ENCODE measurements around the gene LMOD1. TPM values are rescaled to one million over a fixed set of nuclear protein-coding genes. Genes with fewer than 3 reads are reported as not detected.
A peak's percentile ranks its signal among the peaks of the same experiment; 100 is the strongest.

The LMOD1 gene
- total RNA-seq, 2 donors from 2014 or later, result 112 to 190 TPM

DNA sequence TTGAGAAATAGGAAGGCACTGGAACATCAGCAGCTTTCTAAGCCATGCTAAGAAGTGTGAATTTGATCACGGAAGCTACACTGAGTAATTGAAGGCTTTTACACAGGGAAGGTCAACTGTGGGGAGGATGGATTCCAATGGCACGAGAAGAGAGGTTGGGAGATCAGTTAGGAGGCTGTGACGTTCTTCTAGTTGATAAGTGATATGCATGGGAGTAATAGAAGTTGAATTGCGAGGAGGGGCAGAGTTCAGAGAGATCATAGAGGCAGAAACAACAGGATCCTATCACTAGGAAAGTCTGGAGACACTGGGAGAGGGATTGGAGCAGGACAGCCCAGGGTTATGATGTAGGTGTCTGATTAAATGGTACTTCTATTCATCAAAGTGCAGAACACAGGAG is 16.2 kb downstream of the LMOD1 start:
- no peaks in the 10 kb centered on the region for H3K27me3 ChIP-seq (replicated peaks; ENCODE audit: insufficient read depth)

DNA sequence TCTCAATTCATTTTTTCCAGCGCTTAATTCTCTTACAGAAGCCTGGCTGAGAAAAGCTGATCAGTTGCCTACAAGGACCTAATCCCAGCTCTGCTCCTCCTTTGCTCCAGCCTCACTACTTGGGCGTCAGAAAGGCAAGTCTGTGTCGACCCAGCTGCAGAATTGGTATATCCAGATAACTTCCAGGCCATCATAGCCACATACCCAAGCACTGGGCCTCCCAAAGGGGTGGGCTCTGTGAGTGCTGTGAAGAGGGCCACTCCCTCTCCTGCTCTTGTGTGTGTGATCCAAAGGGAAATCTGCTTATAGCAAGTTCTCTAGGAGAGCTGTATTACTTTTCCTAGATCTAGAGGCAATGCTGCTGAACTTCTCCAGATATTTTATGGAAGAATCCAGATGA is 18.1 kb downstream of the LMOD1 start:
- Histone ChIP-seq H3K36me3 (no peaks in the 10 kb centered on the region), H3K27me3 (replicated peaks; ENCODE audit: insufficient read depth) (no peaks in the 10 kb centered on the region), H3K9me3 (no peaks in the 10 kb centered on the region), H3K4me1 (replicated peaks) (no peaks in the 10 kb centered on the region), H3K27ac (no peak overlapping the region), H3K4me3 (no peak overlapping the region)
- TF ChIP-seq POLR2AphosphoS5 (IDR thresholded peaks at IDR 0.05) (no peak), POLR2A (IDR thresholded peaks at IDR 0.05) (no peak)
- TF ChIP-seq, protein P1, sequence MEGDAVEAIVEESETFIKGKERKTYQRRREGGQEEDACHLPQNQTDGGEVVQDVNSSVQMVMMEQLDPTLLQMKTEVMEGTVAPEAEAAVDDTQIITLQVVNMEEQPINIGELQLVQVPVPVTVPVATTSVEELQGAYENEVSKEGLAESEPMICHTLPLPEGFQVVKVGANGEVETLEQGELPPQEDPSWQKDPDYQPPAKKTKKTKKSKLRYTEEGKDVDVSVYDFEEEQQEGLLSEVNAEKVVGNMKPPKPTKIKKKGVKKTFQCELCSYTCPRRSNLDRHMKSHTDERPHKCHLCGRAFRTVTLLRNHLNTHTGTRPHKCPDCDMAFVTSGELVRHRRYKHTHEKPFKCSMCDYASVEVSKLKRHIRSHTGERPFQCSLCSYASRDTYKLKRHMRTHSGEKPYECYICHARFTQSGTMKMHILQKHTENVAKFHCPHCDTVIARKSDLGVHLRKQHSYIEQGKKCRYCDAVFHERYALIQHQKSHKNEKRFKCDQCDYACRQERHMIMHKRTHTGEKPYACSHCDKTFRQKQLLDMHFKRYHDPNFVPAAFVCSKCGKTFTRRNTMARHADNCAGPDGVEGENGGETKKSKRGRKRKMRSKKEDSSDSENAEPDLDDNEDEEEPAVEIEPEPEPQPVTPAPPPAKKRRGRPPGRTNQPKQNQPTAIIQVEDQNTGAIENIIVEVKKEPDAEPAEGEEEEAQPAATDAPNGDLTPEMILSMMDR (IDR thresholded peaks at IDR 0.05), result no peak
- DNase-seq (ENCODE audit: low spot score), result no peak
- intact Hi-C loops (cut with DNase I), result no loop called here
- WGBS, result 87% methylated on average over 3 of the region's 3 CpGs

More for the DNA sequence above, 16.2 kb downstream of the LMOD1 start:
- TF ChIP-seq POLR2A (IDR thresholded peaks at IDR 0.05) (no peak), POLR2AphosphoS5 (IDR thresholded peaks at IDR 0.05) (no peak)
- TF ChIP-seq, protein P1 (IDR thresholded peaks at IDR 0.05), result no peak
- Histone ChIP-seq H3K36me3 (no peaks in the 10 kb centered on the region), H3K4me3 (no peak overlapping the region), H3K27ac (no peak overlapping the region), H3K9me3 (no peaks in the 10 kb centered on the region), H3K4me1 (replicated peaks) (no peaks in the 10 kb centered on the region)
- intact Hi-C loops (cut with DNase I), result no loop called here
- 66% methylated on average over 4 of the region's 4 CpGs for WGBS
- no peak for DNase-seq (ENCODE audit: low spot score)

DNA sequence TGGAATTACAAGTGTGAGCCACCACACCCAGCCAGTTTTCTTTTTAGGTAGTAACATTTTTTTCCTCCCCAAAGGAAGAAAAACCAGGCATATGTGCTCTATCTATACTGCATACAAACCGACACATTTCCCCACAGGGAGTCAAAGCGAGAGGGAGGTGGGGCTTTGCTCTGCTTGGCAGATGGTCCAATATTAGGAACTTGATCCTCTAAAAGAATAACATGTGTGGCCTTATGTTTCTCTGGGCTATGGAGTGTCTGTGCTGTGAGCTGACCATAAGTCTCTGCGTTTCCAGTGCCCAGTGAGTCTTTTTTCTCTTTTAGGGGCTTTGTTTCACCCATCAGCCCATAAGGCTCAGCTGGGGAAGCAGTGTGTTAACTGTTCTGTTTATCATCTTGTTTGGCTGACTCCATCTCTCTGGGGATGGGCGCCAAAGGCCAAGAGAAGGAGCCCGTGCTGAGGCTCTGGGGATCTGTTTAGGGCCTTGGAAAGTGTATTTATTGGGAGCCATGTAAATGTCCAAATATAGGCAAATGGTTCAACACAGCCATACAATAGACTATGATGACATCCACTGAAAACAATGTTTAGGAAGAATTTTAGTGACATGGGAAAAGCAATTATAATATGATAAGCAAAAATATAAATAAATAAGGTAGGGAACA is 20.2 kb downstream of the LMOD1 start:
- intact Hi-C loops (cut with DNase I), result no loop called here
- H3K27me3 ChIP-seq (replicated peaks; ENCODE audit: insufficient read depth), result no peaks in the 10 kb centered on the region
- H3K36me3 ChIP-seq, result no peaks in the 10 kb centered on the region
- DNase-seq (ENCODE audit: low spot score), result no peak
- TF ChIP-seq POLR2A (IDR thresholded peaks at IDR 0.05) (no peak), POLR2AphosphoS5 (IDR thresholded peaks at IDR 0.05) (no peak)
- TF ChIP-seq, protein P1 (IDR thresholded peaks at IDR 0.05), result no peak
- no peaks in the 10 kb centered on the region for H3K9me3 ChIP-seq
- 69% methylated on average over 5 of the region's 5 CpGs for WGBS
- peak overlapping the region in 1 of 2 donors; percentile 7 for H3K27ac ChIP-seq
- H3K4me3 ChIP-seq, result no peak overlapping the region
- H3K4me1 ChIP-seq (replicated peaks), result no peaks in the 10 kb centered on the region

DNA sequence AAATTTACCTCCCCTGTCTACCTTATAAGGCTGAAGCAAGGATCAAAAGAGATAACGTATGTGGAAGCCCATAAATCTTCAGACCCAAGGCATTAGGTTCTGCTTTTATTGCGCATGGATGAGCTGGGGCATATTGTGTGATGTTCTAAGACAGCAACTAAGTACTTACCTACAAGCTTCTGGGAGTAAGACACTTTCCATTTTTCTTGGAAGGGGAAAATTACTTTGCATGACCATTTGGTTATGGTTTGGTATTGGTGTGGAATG is 21.1 kb downstream of the LMOD1 start:
- H3K4me3 ChIP-seq, result no peak overlapping the region
- H3K4me1 ChIP-seq (replicated peaks), result no peaks in the 10 kb centered on the region
- intact Hi-C loops (cut with DNase I), result no loop called here
- H3K27ac ChIP-seq, result no peak overlapping the region
- H3K27me3 ChIP-seq (replicated peaks; ENCODE audit: insufficient read depth), result no peaks in the 10 kb centered on the region
- WGBS, result 62% methylated on average over 2 of the region's 2 CpGs
- TF ChIP-seq POLR2AphosphoS5 (IDR thresholded peaks at IDR 0.05) (no peak), POLR2A (IDR thresholded peaks at IDR 0.05) (no peak)
- TF ChIP-seq, protein P1 (IDR thresholded peaks at IDR 0.05), result no peak
- DNase-seq (ENCODE audit: low spot score), result no peak
- no peaks in the 10 kb centered on the region for H3K9me3 ChIP-seq
- H3K36me3 ChIP-seq, result no peaks in the 10 kb centered on the region

DNA sequence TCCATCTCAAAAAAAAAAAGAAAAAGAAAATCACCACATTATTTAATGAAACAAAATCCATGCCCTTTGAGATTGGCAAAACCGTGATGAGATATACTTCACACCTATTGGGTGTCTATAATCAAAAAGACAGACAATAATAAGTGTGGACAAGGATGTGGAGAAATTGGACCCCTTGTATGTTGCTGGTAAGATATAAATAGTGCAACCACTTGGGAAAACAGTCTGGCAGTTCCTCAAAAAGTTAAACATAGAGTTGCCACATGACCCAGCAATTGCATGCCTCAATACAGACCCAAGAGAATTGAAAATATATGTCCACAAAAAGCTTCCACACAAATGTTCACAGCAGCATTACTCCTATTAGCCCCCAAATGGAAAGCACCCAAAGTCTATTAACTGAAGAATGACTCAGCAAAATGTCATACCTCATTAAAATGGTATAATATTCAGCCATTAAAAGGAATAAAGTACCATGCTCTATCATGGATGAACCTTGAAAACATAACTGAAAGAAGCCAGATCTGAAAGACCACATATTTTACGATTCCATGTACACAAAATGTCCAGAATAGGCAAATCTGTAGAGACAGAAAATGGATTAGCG is 24.3 kb downstream of the LMOD1 start:
- H3K27ac ChIP-seq, result no peak overlapping the region
- intact Hi-C loops (cut with DNase I), result no loop called here

More for the DNA sequence above, 24.3 kb downstream of the LMOD1 start:
- no peak overlapping the region for H3K4me3 ChIP-seq
- TF ChIP-seq POLR2A (IDR thresholded peaks at IDR 0.05) (no peak), POLR2AphosphoS5 (IDR thresholded peaks at IDR 0.05) (no peak)
- TF ChIP-seq, protein P1 (IDR thresholded peaks at IDR 0.05), result no peak
- no peaks in the 10 kb centered on the region for H3K9me3 ChIP-seq
- no peaks in the 10 kb centered on the region for H3K27me3 ChIP-seq (replicated peaks; ENCODE audit: insufficient read depth)
- H3K4me1 ChIP-seq (replicated peaks), result no peaks in the 10 kb centered on the region
- DNase-seq (ENCODE audit: low spot score), result no peak
- no peaks in the 10 kb centered on the region for H3K36me3 ChIP-seq
- 92% methylated on average over 3 of the region's 3 CpGs for WGBS
